Measurements from ENCODE around the gene FBH1.
"Not testable (repeated sequence)": the region's sequence is repeated elsewhere in the genome, so short reads cannot be mapped to it uniquely, and the experiment has no call there.

Gene FBH1

GRCh38 chr10:5897504-5897903 is 7.5 kb downstream of the FBH1 start:
- no peak for DNase-seq (ENCODE audit: low read depth)
- H3K4me3 ChIP-seq (ENCODE audit: low read depth, low read length), result no peak overlapping the region

- H3K4me3 ChIP-seq (ENCODE audit: low read depth, low read length), result no peak overlapping the region
Observed at GRCh38 chr10:5898163-5898562, 8.1 kb downstream of the FBH1 start.

DNA sequence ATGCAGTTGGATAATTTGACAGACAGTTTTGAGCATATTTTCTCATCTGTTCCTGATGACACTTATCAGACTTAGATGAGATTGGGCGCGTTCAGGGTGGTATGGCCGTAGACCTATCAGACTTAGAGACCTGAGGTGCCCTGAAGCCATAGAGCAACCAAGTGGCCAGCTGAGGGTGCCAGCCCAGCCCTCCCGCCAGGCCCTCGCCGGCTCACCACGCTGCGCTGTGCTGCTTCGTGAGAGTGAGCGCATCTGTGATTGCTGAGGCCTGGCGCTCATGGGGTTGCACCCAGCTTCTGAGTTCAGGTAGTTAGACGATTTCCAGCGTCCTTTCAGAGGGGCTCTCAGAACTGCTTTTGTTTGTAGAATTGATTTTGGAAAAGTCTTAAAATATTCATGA is 10.2 kb downstream of the FBH1 start:
- H3K4me3 ChIP-seq (ENCODE audit: low read depth, low read length), result no peak overlapping the region
- no peak for DNase-seq (ENCODE audit: low read depth)

More at GRCh38 chr10:5898163-5898562, 8.1 kb downstream of the FBH1 start:
- DNase-seq (ENCODE audit: low read depth), result no peak

GRCh38 chr10:5902511-5903274 is 12.7 kb downstream of the FBH1 start:
- no peak for DNase-seq (ENCODE audit: low read depth)
- no peak overlapping the region for H3K4me3 ChIP-seq (ENCODE audit: low read depth, low read length)

GRCh38 chr10:5903563-5903962 is 13.5 kb downstream of the FBH1 start:
- no peak for DNase-seq (ENCODE audit: low read depth)
- H3K4me3 ChIP-seq (ENCODE audit: low read depth, low read length), result no peak overlapping the region

DNA sequence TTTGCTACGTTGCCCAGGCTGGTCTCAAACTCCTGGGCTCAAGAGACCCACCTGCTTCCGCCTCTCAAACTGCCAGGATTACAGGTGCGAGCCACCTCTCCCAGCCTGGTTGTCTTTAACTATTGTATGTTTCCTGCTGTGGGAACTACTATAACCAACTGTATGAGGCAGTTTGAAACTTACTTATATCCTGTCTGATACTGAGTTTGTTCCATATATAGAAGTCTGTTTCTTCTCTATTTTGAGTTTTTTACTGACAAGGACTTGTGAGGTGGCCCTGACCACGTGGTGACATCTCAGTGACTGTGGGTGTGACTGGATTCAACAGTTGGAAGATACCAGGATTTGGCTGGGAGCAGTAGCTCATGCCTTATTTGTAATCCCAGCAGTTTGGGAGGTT is 14.2 kb downstream of the FBH1 start:
- no peak for DNase-seq (ENCODE audit: low read depth)
- H3K4me3 ChIP-seq (ENCODE audit: low read depth, low read length), result no peak overlapping the region

DNA sequence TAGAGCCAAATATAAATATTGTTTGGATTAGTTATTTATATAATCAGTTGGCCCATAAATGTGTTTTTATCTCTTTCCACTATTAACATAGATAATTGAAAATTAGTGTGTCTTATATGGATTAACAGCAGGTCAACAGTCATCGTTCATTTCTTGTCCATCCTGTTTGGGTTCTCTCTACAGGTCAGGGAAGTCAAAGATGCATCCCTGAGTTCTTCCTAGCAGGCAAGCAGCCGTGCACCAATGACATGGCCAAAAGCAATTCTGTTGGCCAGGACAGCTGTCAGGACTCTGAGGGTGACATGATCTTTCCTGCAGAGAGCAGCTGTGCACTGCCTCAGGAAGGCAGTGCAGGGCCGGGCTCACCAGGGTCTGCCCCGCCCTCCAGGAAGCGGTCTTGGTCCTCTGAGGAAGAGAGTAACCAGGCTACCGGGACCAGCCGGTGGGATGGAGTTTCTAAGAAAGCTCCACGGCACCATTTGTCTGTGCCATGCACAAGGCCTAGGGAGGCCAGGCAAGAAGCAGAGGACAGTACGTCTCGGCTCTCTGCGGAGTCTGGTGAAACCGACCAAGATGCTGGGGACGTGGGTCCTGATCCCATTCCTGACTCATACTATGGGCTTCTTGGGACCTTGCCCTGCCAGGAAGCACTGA is 15.9 kb downstream of the FBH1 start:
- H3K4me3 ChIP-seq (ENCODE audit: low read depth, low read length), result no peak overlapping the region
- DNase-seq (ENCODE audit: low read depth), result no peak

DNA sequence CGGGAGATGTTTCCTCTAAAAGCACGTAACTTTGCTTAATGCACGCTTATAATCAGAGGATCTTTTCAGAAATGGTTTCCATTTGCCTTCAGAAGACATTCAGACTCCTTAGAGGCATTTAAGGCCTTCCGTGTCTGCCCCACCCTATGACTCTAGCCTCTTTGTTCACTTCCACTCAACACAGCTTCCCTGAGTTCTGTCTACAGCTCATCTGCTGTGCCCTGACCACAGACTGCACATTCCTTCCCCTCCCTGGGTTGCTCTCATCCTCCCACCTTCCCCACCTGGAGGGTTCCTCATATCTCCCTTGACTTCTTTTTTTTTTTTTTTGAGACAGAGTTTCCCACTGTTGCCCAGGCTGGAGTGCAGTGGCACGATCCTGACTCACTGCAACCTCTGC is 16.6 kb downstream of the FBH1 start:
- H3K4me3 ChIP-seq (ENCODE audit: low read depth, low read length), result no peak overlapping the region
- DNase-seq (ENCODE audit: low read depth), result no peak

GRCh38 chr10:5908676-5909075 is 18.6 kb downstream of the FBH1 start:
- DNase-seq (ENCODE audit: low read depth); H3K4me3 ChIP-seq (ENCODE audit: low read depth, low read length): not testable (repeated sequence)

- no peak overlapping the region for H3K4me3 ChIP-seq (ENCODE audit: low read depth, low read length)
- no peak for DNase-seq (ENCODE audit: low read depth)
Observed at GRCh38 chr10:5910323-5911100, 20.5 kb downstream of the FBH1 start.

GRCh38 chr10:5911670-5912069 is 21.6 kb downstream of the FBH1 start:
- no peak overlapping the region for H3K4me3 ChIP-seq (ENCODE audit: low read depth, low read length)
- no peak for DNase-seq (ENCODE audit: low read depth)

DNA sequence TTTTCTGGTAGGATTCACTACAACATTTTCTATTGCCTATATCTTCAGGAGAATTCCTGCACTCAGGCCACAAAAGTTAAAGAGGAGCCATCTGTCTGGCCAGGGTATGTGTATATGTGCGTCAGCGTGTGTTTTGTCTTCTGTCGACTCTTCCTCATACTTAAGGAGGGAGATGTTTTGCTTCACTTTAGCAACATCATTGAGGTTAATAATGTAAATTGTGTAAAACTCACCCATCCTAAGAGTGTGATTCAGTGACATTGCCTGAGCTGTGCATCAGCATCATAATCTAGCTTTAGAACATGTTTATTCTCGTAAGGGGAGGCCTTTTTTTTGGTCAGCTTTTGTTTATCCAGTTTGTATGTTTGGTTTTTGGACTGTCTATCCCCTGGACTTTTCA is 23.7 kb downstream of the FBH1 start:
- DNase-seq (ENCODE audit: low read depth), result no peak
- no peak overlapping the region for H3K4me3 ChIP-seq (ENCODE audit: low read depth, low read length)

DNA sequence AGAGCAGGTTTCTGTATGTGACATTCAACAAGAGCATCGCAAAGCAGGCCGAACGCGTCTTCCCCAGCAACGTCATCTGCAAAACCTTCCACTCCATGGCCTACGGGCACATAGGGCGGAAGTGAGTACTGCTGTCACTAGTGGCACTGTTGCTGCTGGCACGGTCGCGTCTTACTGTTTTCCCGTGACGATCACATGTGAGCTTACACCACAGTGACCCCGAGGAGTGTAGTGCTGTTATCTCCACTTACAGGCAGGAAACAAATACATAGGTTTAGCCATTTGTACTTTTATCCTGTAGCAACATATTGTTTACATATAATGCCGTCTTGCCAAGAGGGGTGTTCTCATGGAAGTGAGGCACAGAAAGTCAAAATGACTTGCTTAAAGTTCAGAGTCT is 25.4 kb downstream of the FBH1 start:
- no peak overlapping the region for H3K4me3 ChIP-seq (ENCODE audit: low read depth, low read length)
- no peak for DNase-seq (ENCODE audit: low read depth)

DNA sequence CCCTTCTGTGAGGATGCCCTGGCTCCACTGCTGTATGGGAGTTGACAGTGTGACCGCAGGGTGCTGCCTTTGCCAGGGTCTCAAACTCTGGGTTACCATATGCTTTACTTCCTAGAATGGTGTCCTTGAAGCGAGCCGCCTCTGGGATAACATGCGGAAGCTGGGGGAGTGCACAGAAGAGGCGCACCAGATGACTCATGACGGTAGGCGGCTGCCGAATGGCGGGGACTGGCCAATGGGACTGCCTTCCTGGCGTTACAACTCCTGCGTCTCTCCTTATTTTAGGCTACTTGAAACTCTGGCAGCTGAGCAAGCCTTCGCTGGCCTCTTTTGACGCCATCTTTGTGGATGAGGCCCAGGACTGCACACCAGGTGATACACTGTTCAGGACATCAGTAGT is 27.3 kb downstream of the FBH1 start:
- H3K4me3 ChIP-seq (ENCODE audit: low read depth, low read length), result no peak overlapping the region
- no peak for DNase-seq (ENCODE audit: low read depth)

DNA sequence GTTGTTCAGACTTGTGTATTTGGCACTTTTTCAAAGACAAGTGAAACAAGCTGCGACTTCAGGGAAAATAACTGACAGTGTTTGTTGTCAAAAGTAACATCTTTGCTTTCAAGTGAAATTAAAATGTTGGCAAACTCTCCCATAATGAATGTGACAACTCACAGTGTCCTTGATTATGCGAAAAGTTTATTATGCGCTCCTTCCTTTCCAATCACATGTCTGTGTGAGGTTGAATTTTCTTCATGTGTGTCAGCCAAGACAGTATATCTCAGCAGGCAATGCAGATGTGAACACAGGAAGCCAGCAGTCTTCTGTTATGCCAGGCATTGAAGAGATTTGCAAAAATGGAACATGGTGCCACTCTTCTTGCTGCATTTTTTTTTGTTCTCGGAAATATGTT is 28.7 kb downstream of the FBH1 start:
- no peak for DNase-seq (ENCODE audit: low read depth)
- no peak overlapping the region for H3K4me3 ChIP-seq (ENCODE audit: low read depth, low read length)

- DNase-seq (ENCODE audit: low read depth), result no peak
- no peak overlapping the region for H3K4me3 ChIP-seq (ENCODE audit: low read depth, low read length)
Observed at GRCh38 chr10:5919568-5919967, 29.5 kb downstream of the FBH1 start.

- DNase-seq (ENCODE audit: low read depth), result no peak
- no peak overlapping the region for H3K4me3 ChIP-seq (ENCODE audit: low read depth, low read length)
Observed at GRCh38 chr10:5921746-5922145, 31.7 kb downstream of the FBH1 start.

GRCh38 chr10:5924889-5925288 is 34.8 kb downstream of the FBH1 start:
- DNase-seq (ENCODE audit: low read depth), result no peak
- no peak overlapping the region for H3K4me3 ChIP-seq (ENCODE audit: low read depth, low read length)

- DNase-seq (ENCODE audit: low read depth), result no peak
- H3K4me3 ChIP-seq (ENCODE audit: low read depth, low read length), result no peak overlapping the region
Observed at GRCh38 chr10:5927306-5927705, 37.3 kb downstream of the FBH1 start.

DNA sequence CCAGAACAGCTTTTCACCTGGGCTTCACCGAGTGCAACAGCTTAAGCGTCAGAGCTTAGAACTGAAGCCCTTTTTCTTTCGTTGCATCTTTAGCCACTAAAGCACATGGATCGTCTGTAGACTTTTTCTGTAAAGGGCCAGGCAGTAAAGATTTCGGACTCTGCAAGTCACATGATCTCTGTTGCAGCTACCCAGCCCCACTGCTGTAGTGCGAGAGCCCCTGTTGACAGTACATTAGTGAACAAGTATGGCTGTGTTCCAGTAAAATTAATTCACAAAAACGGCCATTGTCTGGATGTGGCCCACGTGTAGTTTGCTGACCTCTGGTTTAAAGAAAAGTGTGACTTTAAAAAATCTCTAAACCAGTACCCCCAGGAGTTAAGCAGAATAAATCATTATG is 39.4 kb downstream of the FBH1 start:
- DNase-seq (ENCODE audit: low read depth), result no peak
- no peak overlapping the region for H3K4me3 ChIP-seq (ENCODE audit: low read depth, low read length)

- no peak overlapping the region for H3K4me3 ChIP-seq (ENCODE audit: low read depth, low read length)
- DNase-seq (ENCODE audit: low read depth), result no peak
Observed at GRCh38 chr10:5930272-5930671, 40.2 kb downstream of the FBH1 start.
